GM18868 (cell line): ENCODE results near the gene ANKRD33B.
"Not testable (repeated sequence)": the region's sequence is repeated elsewhere in the genome, so short reads cannot be mapped to it uniquely, and the experiment has no call there.

Source experiments
- ATAC-seq: cut with Tn5 transposase; IDR thresholded peaks from one replicate; pipeline ENCODE4 v1.9.1; 2021; ENCODE audit warnings: mild to moderate bottlenecking, moderate library complexity; ENCODE audit not compliant: unreplicated experiment

Gene ANKRD33B

DNA sequence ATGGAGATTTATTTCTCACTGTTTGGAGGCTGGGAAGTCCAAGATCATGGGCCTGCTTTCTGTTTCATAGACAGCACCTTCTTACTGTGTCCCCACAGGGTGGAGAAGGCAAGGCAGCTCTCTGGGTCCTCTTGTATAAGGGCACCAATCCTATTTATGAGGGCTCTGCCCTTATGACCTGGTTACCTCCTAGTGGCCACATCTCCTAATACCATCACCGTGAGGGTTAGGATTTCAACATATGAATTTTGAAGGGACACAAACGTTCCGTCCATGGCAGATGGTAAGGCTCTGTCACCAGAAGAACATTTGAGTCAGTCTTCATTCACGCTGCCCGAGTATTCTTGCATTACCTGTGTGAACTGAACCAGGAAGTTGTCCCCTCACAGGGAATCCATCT, 48.4 kb downstream of the ANKRD33B start:
- ATAC-seq = peak; percentile 30

- no peak for ATAC-seq
These were observed 51.8 kb downstream of the ANKRD33B start for GRCh38 chr5:10615693-10616092.

DNA sequence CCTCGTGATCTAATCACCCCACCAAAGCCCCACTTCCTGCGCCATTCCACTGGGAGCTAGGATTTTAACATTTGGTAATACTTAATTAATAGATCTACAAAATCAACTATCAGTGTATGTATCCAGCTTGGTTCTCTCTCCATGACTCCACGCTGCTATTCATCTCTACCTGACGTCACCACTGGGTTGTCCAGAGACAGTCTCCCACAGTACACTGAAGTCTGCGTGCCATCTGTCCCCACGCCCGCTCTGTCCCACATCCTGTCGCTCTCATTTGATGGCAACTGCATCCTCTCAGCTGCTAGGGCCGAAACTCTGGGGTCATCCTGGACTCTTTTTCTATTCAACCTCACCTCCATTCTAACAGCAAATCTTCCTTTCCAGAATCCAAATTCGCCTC, 53.2 kb downstream of the ANKRD33B start:
- no peak for ATAC-seq

- ATAC-seq = no peak
These were observed 54.4 kb downstream of the ANKRD33B start for GRCh38 chr5:10618311-10618710.

DNA sequence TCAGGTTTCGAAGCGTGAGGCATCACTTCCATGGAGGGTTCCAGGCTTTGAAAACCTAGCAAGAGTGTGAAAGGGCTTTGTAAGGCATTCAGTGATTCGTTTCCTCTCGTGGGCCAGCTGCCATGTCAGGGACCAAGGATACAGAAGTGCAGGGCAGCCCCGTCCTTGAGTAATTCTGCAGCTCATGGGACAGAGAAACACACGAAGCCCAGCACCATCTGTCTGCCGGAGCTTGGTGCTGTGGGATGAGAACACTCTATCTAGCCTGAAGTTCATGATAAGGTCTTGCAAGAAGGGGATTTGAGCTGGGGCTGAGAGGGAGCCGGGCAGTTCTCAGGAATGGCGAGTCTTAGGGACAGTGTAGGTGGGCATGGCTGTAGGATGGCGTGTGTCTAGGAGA, 55.8 kb downstream of the ANKRD33B start:
- no peak for ATAC-seq

- ATAC-seq = peak; percentile 88
These were observed 56.5 kb downstream of the ANKRD33B start for GRCh38 chr5:10620346-10620745.

DNA sequence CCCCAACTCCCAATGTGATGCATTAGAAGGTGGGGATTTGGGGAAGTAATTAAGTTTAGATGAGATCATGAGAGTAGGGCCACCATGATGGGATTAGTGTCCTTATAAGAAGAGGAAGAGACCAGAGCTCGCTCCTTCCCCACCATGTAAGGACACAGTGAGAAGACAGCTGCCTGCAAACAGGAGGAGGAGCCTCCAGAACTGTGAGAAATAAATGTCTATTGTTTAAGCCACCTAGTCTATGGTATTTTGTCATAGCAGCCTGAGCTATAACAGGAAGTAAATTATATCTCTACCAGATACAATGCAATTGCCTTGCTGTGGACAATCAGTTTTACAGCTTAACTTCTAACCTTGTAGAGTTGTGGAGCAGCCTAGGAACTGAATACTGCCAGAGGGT, 58.0 kb downstream of the ANKRD33B start:
- no peak for ATAC-seq

DNA sequence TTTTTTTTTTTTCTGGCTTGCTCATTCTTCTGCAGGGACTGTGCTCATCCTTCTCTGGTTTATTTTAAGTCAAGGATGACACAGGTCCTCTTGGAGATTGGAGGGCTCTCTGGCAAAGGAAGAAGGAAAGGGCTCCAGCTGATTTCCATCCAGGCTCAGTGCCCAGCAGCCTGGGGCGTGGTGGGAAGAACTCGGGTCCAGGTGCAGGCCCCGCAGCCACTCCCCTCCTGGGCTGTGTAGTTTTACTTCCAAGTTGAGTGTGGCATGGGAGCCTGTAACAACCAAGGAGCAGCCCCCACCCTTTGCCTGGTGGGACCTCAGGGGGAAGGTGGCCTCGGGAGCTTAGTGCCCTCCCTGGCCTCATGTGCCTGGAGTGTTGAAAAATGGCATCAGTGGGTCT, 58.9 kb downstream of the ANKRD33B start:
- no peak for ATAC-seq

DNA sequence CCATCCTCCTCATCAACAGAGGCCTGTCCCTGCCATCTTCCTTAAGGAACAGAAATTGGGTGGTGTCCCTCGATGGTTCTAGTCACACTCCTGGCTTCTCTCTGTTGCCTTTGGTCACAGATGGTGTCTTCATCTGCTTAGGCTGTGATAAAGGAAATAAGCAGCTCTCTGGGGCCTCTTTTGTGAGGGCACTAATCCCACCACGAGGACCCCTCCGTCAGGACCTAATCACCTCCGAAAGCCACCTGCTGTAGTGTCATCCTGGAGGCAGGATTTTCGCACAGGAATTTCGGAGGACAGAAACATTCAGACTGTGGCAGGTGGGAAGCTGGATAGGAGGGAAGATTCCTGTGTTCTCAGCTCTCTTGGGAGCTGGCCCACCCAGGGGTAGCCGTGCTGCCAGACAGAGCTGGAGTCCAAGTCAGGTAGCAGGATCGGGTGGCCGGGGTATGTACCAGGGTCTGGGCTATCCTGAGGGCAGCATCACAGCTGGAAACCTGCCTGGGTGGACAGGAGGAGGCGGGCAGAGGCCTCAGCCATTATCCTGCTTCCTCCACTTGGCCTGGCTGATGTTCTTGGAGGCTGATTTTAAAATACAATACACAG, 59.5 kb downstream of the ANKRD33B start:
- ATAC-seq = no peak

GRCh38 chr5:10624206-10624605, 60.3 kb downstream of the ANKRD33B start:
- ATAC-seq = no peak

DNA sequence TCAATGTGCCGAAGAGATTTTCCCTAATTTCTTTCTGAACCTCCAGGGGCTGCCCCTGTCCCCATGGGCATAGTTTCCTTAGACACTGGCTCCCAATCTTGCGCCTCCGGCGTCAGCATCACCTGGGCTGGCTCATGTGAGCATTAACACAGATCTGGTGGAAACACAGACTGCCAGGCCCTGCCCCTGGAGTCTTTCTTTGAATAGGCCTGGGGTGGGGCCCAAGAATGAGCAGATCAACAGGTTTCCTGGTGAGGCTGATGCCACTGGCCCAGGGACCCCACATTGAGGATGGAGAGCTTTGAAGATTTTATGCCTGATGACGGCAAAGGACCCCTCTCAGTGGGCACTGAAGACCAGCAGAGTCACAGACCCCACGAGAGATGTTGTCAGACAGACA, 60.8 kb downstream of the ANKRD33B start:
- no peak for ATAC-seq

DNA sequence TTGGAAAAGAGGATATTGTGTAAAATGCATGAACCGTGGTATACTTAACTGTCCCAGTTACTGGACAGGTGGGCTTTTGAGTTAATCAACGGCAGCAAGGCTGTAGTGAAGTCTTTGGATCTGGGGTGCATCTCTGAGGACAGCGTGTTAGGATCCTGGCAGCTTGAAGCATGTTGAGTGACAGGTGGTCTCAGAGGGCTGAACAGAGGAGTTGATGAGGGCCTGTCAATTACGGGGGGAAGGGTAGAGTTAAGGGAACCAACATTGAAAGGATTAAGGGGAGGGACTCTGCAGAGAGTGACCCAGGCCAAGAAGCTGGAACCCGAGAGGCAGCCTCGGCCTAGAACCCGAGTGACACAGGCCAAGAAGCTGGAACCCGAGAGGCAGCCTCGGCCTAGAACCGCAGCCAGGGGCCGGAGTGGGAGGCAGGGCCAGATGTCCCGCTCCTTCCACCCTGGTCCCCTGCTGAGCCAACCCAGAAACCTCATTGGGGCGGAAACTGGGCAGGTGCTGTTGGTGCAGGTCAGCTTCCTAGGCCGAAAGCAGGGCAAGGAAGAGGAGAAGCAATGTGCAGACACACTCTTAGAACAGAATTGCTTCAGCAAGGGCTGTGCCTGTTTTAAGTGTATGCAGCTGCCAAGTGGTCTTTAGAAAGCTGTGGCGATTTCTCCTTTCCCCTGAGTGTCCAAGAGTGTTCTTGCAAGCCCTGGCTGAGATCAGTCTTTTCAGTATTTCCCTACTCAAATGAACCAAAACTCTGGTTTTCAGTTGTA, 62.0 kb downstream of the ANKRD33B start:
- ATAC-seq = no peak

DNA sequence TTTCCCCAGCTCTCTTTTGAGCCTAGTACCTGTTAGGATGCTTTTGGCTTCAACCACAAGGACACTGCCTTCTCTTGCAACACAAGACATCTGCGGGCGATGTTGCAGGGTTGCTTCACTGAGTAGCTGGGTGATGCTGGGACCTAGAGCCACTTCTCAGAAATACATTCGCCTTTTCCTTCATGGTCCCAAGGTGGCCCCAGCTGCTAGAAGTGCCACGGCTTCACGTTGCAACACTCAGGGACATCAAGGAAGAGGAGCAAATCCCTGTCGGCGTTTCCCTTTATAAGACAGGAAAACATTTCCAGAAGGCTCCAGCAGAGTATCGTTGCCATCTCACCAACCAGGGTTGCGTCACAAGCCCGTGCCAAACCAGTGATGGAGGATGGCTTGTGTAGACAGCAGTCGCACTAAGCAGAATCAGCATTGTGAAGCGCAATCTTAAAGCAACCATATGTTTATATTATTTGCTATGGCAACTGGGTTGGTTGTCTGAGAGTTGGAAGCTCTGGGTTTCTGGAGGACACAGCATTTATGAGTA, 62.7 kb downstream of the ANKRD33B start:
- peak; percentile 19 for ATAC-seq

- peak; percentile 17 for ATAC-seq
These were observed 63.4 kb downstream of the ANKRD33B start for GRCh38 chr5:10627160-10627701.

GRCh38 chr5:10628601-10629000, 64.7 kb downstream of the ANKRD33B start:
- ATAC-seq = no peak

DNA sequence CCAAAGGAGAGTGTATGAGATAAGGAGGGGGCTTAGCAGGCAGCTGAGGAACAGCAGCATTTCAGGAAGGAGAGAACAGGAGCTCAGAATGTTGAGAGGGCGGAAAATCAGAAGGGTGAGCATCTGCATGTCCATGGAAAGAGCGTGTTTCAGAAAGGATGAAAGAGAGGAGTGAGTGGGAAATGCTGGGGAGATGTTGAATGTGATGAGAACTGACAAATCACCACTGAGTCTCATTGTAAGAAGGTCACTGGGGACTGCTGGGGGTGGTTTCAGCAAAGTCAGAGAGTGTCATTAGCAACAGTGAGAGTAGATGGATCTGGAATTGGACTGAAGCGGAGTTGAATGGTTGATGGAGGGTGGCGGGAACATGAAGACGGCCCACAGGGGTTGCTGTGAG, 65.8 kb downstream of the ANKRD33B start:
- ATAC-seq = no peak

DNA sequence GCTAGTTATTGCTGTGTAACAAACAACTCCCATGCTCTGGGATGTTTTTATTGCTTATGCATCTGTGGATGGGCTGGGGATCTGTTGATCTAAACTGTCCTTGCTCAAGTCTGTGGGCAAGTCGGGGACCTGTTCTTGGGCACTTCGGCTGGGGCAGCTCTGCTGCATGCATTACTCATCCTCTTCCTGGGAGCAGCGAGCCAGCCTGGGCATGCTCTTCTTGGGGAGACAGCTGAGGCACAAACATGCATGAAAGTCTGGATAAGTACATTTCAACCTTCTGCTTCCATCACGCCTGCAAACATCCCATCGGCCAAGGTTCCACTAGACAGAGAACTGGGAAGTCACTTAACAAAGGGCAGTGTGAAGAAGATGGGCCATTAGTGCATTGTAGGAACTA, 66.3 kb downstream of the ANKRD33B start:
- ATAC-seq = no peak

DNA sequence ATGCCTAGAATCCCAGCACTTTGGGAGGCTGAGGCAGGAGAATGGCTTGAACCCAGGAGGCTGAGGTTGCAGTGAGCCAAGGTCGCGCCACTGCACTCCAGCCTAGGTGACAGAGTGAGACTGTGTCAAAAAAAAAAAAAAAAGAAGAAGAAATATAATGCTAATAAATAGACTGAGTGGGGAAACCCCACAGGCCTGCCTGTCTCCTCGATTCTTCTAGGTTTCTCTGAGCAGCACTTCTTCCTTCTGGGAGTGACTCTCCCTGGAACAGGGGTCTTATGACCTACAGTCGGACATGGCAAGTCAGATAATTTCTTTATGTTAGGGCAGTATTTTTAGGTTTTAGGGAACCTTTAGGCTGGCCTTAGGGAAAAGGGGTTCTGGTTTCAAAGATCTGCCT, 66.9 kb downstream of the ANKRD33B start:
- ATAC-seq = not testable (repeated sequence)

- peak; percentile 5 for ATAC-seq
These were observed 67.6 kb downstream of the ANKRD33B start for GRCh38 chr5:10631316-10631996.

DNA sequence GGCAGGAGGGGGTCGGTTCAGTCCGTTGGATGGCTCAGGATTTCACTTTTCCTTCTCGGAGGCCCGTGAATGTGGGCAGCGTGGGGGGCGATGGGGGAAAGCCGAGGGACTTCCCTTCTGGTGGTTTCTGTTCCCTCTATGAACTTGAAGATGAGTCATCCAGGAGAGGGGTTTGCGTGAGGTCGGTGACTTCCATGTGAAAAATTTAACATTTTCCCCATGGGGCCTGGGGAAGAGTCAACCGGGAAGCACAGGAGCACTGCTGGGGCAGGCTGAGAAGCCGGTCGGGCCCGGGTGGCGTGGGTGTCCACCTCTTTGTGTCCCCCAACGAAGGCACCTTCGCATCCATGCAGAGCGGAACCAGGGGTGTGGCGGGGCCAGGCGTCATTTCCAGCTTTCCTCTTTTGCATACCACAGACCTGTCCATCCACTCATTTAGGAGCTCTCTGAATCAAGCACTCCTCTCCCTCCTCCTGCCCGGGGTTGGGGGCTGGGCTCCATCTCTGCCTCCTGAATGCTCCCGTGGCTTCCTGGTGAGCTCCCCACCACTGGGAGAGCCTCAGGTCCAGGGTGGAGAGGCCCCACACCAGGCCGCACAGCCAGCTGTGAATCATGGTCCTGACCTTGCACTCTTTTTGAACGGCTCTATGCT, 68.4 kb downstream of the ANKRD33B start:
- ATAC-seq = peak; percentile 40
